HepG2 (cell line): ENCODE data around the gene OVOL2. TPM values are rescaled to one million over a fixed set of nuclear protein-coding genes. Genes with fewer than 3 reads are reported as not detected.
A peak's percentile ranks its signal among the peaks of the same experiment; 100 is the strongest.

Experiments
- CHD4 ChIP-seq: fragments of 200-600 bp; sonication (generic); IDR thresholded peaks from 2 replicates; pipeline ENCODE4 v1.7.0; 2017; ENCODE audit warnings: mild to moderate bottlenecking, low read length, borderline replicate concordance
- FOXP4 ChIP-seq: sonication (generic); formaldehyde crosslinking; IDR thresholded peaks from 2 replicates; pipeline ENCODE4 v1.4.0; 2020; ENCODE audit warnings: missing genetic modification reagents
- HDAC2 ChIP-seq: sonication (generic); formaldehyde crosslinking; IDR thresholded peaks from 2 replicates; pipeline ENCODE4 v1.4.0; 2020; ENCODE audit warnings: missing genetic modification reagents
- JUND ChIP-seq: sonication (generic); formaldehyde crosslinking; IDR thresholded peaks from 2 replicates; pipeline ENCODE4 v1.8.0; 2022; ENCODE audit warnings: mild to moderate bottlenecking, missing genetic modification reagents
- MIXL1 ChIP-seq: IDR thresholded peaks from 2 replicates; pipeline ENCODE4 v1.6.1; 2016
- PHF21A ChIP-seq: sonication (generic); formaldehyde crosslinking; IDR thresholded peaks from 2 replicates; pipeline ENCODE4 v1.5.0; 2020; ENCODE audit warnings: mild to moderate bottlenecking, missing genetic modification reagents
- SMARCC2 ChIP-seq: fragments of 450-650 bp; IDR thresholded peaks from 2 replicates; pipeline ENCODE4 v1.6.1; 2017; ENCODE audit warnings: antibody characterized with exemption, mild to moderate bottlenecking
- TARDBP ChIP-seq: sonication (generic); formaldehyde crosslinking; IDR thresholded peaks from 2 replicates; pipeline ENCODE4 v1.8.0; 2022; ENCODE audit warnings: mild to moderate bottlenecking, missing genetic modification reagents
- TBP ChIP-seq: sonication (generic); formaldehyde crosslinking; IDR thresholded peaks from 2 replicates; pipeline ENCODE4 v1.5.0; 2020; ENCODE audit warnings: missing genetic modification reagents
- YEATS4 ChIP-seq: sonication (generic); formaldehyde crosslinking; IDR thresholded peaks from 2 replicates; pipeline ENCODE4 v1.4.0; 2020; ENCODE audit warnings: missing genetic modification reagents, borderline replicate concordance
- ZNF17 ChIP-seq: sonication (generic); formaldehyde crosslinking; IDR thresholded peaks from 2 replicates; pipeline ENCODE4 v1.5.0; 2020; ENCODE audit warnings: mild to moderate bottlenecking, missing genetic modification reagents
- ZNF24 ChIP-seq: fragments of 450-650 bp; IDR thresholded peaks from 2 replicates; pipeline ENCODE4 v1.6.1; 2017; ENCODE audit warnings: antibody characterized with exemption, mild to moderate bottlenecking
- ZNF296 ChIP-seq: sonication (generic); formaldehyde crosslinking; conservative IDR thresholded peaks from 2 replicates; pipeline ENCODE4 v1.5.0; 2020; ENCODE audit warnings: mild to moderate bottlenecking, missing genetic modification reagents
- ZNF557 ChIP-seq: sonication (generic); formaldehyde crosslinking; IDR thresholded peaks from 2 replicates; pipeline ENCODE4 v1.4.0; 2020; ENCODE audit warnings: missing genetic modification reagents
- ZNF841 ChIP-seq: sonication (generic); formaldehyde crosslinking; IDR thresholded peaks from 2 replicates; pipeline ENCODE4 v1.8.1; 2023; ENCODE audit warnings: missing genetic modification reagents, borderline replicate concordance
- ZNF878 ChIP-seq: sonication (generic); formaldehyde crosslinking; IDR thresholded peaks from 2 replicates; pipeline ENCODE4 v1.8.1; 2023; ENCODE audit warnings: mild to moderate bottlenecking, missing genetic modification reagents, moderate library complexity
- polyA plus RNA-seq, 8 experiments: library from polyadenylated mRNA; depleted of rRNA in 3 of 8; stranded (reverse) in 7 of 8; unstranded in 1 of 8; fragments of >200 nt; fragmentation: Illumina TruSeq in 4 of 8; extraction: Trizol in 4 of 8; gene quantifications; 2 replicates each; pipeline versions ENCODE4 v1.2.1 to v1.2.3, GENCODE V29; 2011 to 2016; ENCODE audit warnings: low read depth in 4 of 8, missing spikeins in 1 of 8, mixed read lengths in 1 of 8; ENCODE audit not compliant: insufficient read depth in 1 of 8
- total RNA-seq, 5 experiments: library from RNA; depleted of rRNA; stranded (reverse); fragments of >200 nt; fragmentation: Illumina TruSeq; extraction: Trizol; gene quantifications; 2 replicates each; pipeline ENCODE4 v1.2.3, GENCODE V29; 2016; ENCODE audit warnings: low read depth in 1 of 5
- TF ChIP-seq, protein P1 (sequence below): sonication (generic); formaldehyde crosslinking; conservative IDR thresholded peaks from 2 replicates; pipeline ENCODE4 v1.8.0; 2022; ENCODE audit warnings: low read depth, missing genetic modification reagents
- TF ChIP-seq, protein P2 (sequence below): sonication (generic); formaldehyde crosslinking; IDR thresholded peaks from 2 replicates; pipeline ENCODE4 v1.4.0; 2020; ENCODE audit warnings: missing genetic modification reagents, borderline replicate concordance
- TF ChIP-seq, protein P3 (sequence below): sonication (generic); formaldehyde crosslinking; IDR thresholded peaks from 2 replicates; pipeline ENCODE4 v1.4.0; 2020; ENCODE audit warnings: missing genetic modification reagents, borderline replicate concordance

Gene OVOL2
- total and polyA plus RNA-seq, 2 of the 13 experiments (the other 11 are each of a cell fraction or from before 2014, with no cell fraction given): 0.20 to 0.31 TPM

DNA sequence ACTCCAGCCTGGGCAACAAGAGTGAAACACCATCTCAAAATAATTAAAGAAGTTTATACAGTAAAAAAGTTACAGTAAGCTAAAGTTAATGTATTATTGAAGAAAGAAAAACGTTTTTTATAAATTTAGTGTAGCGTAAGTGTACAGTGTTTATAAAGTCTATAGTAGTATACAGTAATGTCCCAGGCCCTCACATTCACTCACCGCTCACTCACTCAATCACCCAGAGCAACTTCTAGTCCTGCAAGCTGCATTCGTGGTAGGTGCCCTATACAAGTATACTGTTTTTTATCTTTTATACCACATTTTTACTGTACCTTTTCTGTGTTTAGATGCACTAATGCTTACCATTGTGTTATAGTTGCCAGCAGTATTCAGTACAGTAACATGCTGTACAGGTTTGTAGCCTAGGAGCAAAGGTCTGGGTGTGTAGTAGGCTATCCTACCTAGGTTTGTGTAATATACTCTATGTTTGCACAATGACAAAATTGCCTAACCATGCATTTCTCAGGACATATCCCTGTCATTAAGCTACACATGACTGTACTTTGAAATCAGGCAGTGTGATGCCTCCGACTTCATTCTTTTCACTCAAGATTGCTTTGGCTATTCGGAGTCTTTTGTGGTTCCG lies 72.2 kb downstream of the OVOL2 start (continued):
- TF ChIP-seq, protein P1, sequence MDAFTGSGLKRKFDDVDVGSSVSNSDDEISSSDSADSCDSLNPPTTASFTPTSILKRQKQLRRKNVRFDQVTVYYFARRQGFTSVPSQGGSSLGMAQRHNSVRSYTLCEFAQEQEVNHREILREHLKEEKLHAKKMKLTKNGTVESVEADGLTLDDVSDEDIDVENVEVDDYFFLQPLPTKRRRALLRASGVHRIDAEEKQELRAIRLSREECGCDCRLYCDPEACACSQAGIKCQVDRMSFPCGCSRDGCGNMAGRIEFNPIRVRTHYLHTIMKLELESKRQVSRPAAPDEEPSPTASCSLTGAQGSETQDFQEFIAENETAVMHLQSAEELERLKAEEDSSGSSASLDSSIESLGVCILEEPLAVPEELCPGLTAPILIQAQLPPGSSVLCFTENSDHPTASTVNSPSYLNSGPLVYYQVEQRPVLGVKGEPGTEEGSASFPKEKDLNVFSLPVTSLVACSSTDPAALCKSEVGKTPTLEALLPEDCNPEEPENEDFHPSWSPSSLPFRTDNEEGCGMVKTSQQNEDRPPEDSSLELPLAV: no peak
- TF ChIP-seq, protein P2, sequence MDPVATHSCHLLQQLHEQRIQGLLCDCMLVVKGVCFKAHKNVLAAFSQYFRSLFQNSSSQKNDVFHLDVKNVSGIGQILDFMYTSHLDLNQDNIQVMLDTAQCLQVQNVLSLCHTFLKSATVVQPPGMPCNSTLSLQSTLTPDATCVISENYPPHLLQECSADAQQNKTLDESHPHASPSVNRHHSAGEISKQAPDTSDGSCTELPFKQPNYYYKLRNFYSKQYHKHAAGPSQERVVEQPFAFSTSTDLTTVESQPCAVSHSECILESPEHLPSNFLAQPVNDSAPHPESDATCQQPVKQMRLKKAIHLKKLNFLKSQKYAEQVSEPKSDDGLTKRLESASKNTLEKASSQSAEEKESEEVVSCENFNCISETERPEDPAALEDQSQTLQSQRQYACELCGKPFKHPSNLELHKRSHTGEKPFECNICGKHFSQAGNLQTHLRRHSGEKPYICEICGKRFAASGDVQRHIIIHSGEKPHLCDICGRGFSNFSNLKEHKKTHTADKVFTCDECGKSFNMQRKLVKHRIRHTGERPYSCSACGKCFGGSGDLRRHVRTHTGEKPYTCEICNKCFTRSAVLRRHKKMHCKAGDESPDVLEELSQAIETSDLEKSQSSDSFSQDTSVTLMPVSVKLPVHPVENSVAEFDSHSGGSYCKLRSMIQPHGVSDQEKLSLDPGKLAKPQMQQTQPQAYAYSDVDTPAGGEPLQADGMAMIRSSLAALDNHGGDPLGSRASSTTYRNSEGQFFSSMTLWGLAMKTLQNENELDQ (CRISPR knock-in tag): no peak
- TF ChIP-seq CHD4 (no peak), ZNF24 (0 out of 2 replicates have a peak, but pooled peaks have one; percentile 44), TBP (CRISPR knock-in tag) (no peak), ZNF841 (CRISPR knock-in tag) (no peak), TARDBP (CRISPR knock-in tag) (peak; percentile 95), HDAC2 (CRISPR knock-in tag) (peak; percentile 98), JUND (CRISPR knock-in tag) (no peak), PHF21A (CRISPR knock-in tag) (peak; percentile 69), MIXL1 (CRISPR knock-in tag) (peak; percentile 96), YEATS4 (CRISPR knock-in tag) (peak; percentile 84), ZNF296 (CRISPR knock-in tag) (no peak), ZNF878 (CRISPR knock-in tag) (no peak), FOXP4 (CRISPR knock-in tag) (peak; percentile 89), ZNF17 (CRISPR knock-in tag) (no peak; the same call in 1 of the 2 replicates), ZNF557 (no peak; the same call in 1 of the 2 replicates), SMARCC2 (no peak; the same call in 1 of the 2 replicates)
- TF ChIP-seq, protein P3, sequence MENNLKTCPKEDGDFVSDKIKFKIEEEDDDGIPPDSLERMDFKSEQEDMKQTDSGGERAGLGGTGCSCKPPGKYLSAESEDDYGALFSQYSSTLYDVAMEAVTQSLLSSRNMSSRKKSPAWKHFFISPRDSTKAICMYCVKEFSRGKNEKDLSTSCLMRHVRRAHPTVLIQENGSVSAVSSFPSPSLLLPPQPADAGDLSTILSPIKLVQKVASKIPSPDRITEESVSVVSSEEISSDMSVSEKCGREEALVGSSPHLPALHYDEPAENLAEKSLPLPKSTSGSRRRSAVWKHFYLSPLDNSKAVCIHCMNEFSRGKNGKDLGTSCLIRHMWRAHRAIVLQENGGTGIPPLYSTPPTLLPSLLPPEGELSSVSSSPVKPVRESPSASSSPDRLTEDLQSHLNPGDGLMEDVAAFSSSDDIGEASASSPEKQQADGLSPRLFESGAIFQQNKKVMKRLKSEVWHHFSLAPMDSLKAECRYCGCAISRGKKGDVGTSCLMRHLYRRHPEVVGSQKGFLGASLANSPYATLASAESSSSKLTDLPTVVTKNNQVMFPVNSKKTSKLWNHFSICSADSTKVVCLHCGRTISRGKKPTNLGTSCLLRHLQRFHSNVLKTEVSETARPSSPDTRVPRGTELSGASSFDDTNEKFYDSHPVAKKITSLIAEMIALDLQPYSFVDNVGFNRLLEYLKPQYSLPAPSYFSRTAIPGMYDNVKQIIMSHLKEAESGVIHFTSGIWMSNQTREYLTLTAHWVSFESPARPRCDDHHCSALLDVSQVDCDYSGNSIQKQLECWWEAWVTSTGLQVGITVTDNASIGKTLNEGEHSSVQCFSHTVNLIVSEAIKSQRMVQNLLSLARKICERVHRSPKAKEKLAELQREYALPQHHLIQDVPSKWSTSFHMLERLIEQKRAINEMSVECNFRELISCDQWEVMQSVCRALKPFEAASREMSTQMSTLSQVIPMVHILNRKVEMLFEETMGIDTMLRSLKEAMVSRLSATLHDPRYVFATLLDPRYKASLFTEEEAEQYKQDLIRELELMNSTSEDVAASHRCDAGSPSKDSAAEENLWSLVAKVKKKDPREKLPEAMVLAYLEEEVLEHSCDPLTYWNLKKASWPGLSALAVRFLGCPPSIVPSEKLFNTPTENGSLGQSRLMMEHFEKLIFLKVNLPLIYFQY (CRISPR knock-in tag): no peak
